Neural crest cell (in vitro differentiated cells): ENCODE data around the gene CUZD1. TPM values are rescaled to one million over a fixed set of nuclear protein-coding genes. Genes with fewer than 3 reads are reported as not detected.

Source experiments
- DNase-seq: peaks from one replicate; pipeline ENCODE4 v3.0.0; 2021; ENCODE audit warnings: low read depth, mixed read lengths, low spot score
- H3K27ac Mint-ChIP-seq: one replicate; pipeline ENCODE4 v1.8.0; 2021; ENCODE audit warnings: mild to moderate bottlenecking, mixed read lengths; ENCODE audit not compliant: unreplicated experiment
- H3K27me3 Mint-ChIP-seq: 2 replicates; pipeline ENCODE4 v1.8.0; 2021; ENCODE audit warnings: low read depth, mild to moderate bottlenecking, mixed read lengths
- H3K36me3 Mint-ChIP-seq: 2 replicates; pipeline ENCODE4 v1.8.0; 2021; ENCODE audit warnings: low read depth, mild to moderate bottlenecking, mixed read lengths
- H3K4me1 Mint-ChIP-seq: 2 replicates; pipeline ENCODE4 v1.8.0; 2021; ENCODE audit warnings: mixed read lengths
- H3K4me3 Mint-ChIP-seq: one replicate; pipeline ENCODE4 v1.8.0; 2021; ENCODE audit warnings: mild to moderate bottlenecking, mixed read lengths
- H3K9me3 Mint-ChIP-seq: 2 replicates; pipeline ENCODE4 v1.8.0; 2021; ENCODE audit warnings: mixed read lengths
- CTCF ChIP-seq: fragments of 200-600 bp; sonication (generic); conservative IDR thresholded peaks from 2 replicates; pipeline ENCODE4 v1.5.0; 2021; ENCODE audit warnings: antibody characterized with exemption, mild to moderate bottlenecking
- total RNA-seq: library from RNA; stranded (reverse); gene quantifications from 2 replicates; pipeline ENCODE4 v1.2.1, GENCODE V29; 2021

The CUZD1 gene
- total RNA-seq, 1 donor from 2014 or later, result not detected

- H3K36me3 Mint-ChIP-seq, result no peaks in the 10 kb centered on the region
- peaks cover 2% of the 10 kb centered on the region for H3K9me3 Mint-ChIP-seq
- H3K27me3 Mint-ChIP-seq, result peaks cover 26% of the 10 kb centered on the region
- TF ChIP-seq CTCF, result no peak
- H3K4me3 Mint-ChIP-seq, result no peak overlapping the region
- H3K4me1 Mint-ChIP-seq, result no peaks in the 10 kb centered on the region
- H3K27ac Mint-ChIP-seq, result no peak overlapping the region
- DNase-seq, result no peak
Measured at GRCh38 chr10:122844146-122844545, 1.5 kb downstream of the CUZD1 start.

GRCh38 chr10:122841569-122841968 is 4.1 kb downstream of the CUZD1 start:
- no peak for TF ChIP-seq CTCF
- Mint-ChIP-seq H3K9me3 (peaks cover 2% of the 10 kb centered on the region), H3K4me1 (no peaks in the 10 kb centered on the region), H3K27ac (no peak overlapping the region), H3K4me3 (no peak overlapping the region), H3K27me3 (peaks cover 41% of the 10 kb centered on the region), H3K36me3 (no peaks in the 10 kb centered on the region)
- no peak for DNase-seq

GRCh38 chr10:122839505-122839904 is 6.2 kb downstream of the CUZD1 start:
- H3K36me3 Mint-ChIP-seq, result no peaks in the 10 kb centered on the region
- H3K27ac Mint-ChIP-seq, result no peak overlapping the region
- no peaks in the 10 kb centered on the region for H3K9me3 Mint-ChIP-seq
- TF ChIP-seq CTCF, result no peak
- H3K27me3 Mint-ChIP-seq, result peaks cover 44% of the 10 kb centered on the region
- no peak for DNase-seq
- no peaks in the 10 kb centered on the region for H3K4me1 Mint-ChIP-seq
- no peak overlapping the region for H3K4me3 Mint-ChIP-seq

- Mint-ChIP-seq H3K27me3 (peaks cover 45% of the 10 kb centered on the region), H3K27ac (no peak overlapping the region), H3K36me3 (no peaks in the 10 kb centered on the region), H3K9me3 (no peaks in the 10 kb centered on the region), H3K4me1 (no peaks in the 10 kb centered on the region), H3K4me3 (no peak overlapping the region)
- TF ChIP-seq CTCF, result no peak
- DNase-seq, result no peak
Measured at GRCh38 chr10:122838880-122839279, 6.8 kb downstream of the CUZD1 start.

- peaks cover 48% of the 10 kb centered on the region for H3K27me3 Mint-ChIP-seq
- DNase-seq, result no peak
- H3K27ac Mint-ChIP-seq, result no peak overlapping the region
- H3K4me1 Mint-ChIP-seq, result no peaks in the 10 kb centered on the region
- H3K4me3 Mint-ChIP-seq, result no peak overlapping the region
- H3K9me3 Mint-ChIP-seq, result no peaks in the 10 kb centered on the region
- TF ChIP-seq CTCF, result no peak
- no peaks in the 10 kb centered on the region for H3K36me3 Mint-ChIP-seq
Measured at GRCh38 chr10:122835908-122836307, 9.7 kb downstream of the CUZD1 start.

GRCh38 chr10:122830965-122831353 is 14.7 kb downstream of the CUZD1 start:
- H3K4me1 Mint-ChIP-seq, result no peaks in the 10 kb centered on the region
- no peaks in the 10 kb centered on the region for H3K36me3 Mint-ChIP-seq
- H3K27me3 Mint-ChIP-seq, result peaks cover 45% of the 10 kb centered on the region
- no peak for DNase-seq
- no peak overlapping the region for H3K27ac Mint-ChIP-seq
- H3K9me3 Mint-ChIP-seq, result no peaks in the 10 kb centered on the region
- H3K4me3 Mint-ChIP-seq, result no peak overlapping the region
- TF ChIP-seq CTCF, result no peak
